Mucosa of stomach (tissue), 1 donor: ENCODE data around the gene FOXA1.

ENCODE experiments used
- H3K27me3 ChIP-seq: one replicate; pipeline ENCODE4 v1.7.0; 2013; ENCODE audit warnings: mild to moderate bottlenecking, low read length; ENCODE audit not compliant: control insufficient read depth, insufficient read depth
- H3K36me3 ChIP-seq: one replicate; pipeline ENCODE4 v1.7.0; 2013; ENCODE audit warnings: low read length; ENCODE audit not compliant: control insufficient read depth, insufficient read depth
- H3K4me1 ChIP-seq: one replicate; pipeline ENCODE4 v1.7.0; 2013; ENCODE audit warnings: mild to moderate bottlenecking, low read length; ENCODE audit not compliant: control insufficient read depth, insufficient read depth
- H3K4me3 ChIP-seq: one replicate; pipeline ENCODE4 v1.7.0; 2013; ENCODE audit warnings: low read length
- H3K9ac ChIP-seq: one replicate; pipeline ENCODE4 v1.7.0; 2013; ENCODE audit warnings: mild to moderate bottlenecking, low read length, moderate library complexity
- H3K9me3 ChIP-seq: one replicate; pipeline ENCODE4 v1.7.0; 2013; ENCODE audit warnings: mild to moderate bottlenecking, low read length, moderate library complexity; ENCODE audit not compliant: control insufficient read depth
- donor health status: Pancreatic carcinoma.

Gene FOXA1

DNA sequence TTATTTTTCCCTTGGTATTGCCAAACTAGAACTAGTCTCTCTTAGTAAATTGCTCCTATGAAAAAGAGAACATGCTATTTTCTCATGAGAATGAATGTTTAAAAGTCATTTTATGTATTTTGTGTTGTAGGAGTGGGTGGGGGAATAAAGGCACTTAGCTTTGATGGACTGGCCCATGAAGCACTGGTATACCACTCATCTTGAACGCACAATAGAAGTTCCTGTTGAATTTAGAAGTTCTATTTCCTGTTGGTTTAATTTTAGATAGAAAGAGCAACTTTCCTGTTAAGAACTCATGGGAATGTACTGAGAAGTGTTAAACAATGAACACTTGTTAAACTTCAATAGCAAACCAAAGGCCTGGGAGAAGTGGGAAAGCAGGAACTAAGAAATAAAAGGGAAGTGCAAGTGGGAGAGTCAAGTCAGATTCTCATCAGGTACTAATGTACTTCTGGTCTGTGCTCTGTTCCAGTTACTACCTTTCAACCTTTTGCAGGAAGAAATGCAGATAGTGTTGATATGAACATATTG is 23.5 kb upstream of the FOXA1 start:
- no peak overlapping the region for H3K4me3 ChIP-seq
- H3K9ac ChIP-seq = no peak overlapping the region
- no peaks in the 10 kb centered on the region for H3K4me1 ChIP-seq
- H3K36me3 ChIP-seq = no peaks in the 10 kb centered on the region
- no peaks in the 10 kb centered on the region for H3K27me3 ChIP-seq
- H3K9me3 ChIP-seq = no peaks in the 10 kb centered on the region

DNA sequence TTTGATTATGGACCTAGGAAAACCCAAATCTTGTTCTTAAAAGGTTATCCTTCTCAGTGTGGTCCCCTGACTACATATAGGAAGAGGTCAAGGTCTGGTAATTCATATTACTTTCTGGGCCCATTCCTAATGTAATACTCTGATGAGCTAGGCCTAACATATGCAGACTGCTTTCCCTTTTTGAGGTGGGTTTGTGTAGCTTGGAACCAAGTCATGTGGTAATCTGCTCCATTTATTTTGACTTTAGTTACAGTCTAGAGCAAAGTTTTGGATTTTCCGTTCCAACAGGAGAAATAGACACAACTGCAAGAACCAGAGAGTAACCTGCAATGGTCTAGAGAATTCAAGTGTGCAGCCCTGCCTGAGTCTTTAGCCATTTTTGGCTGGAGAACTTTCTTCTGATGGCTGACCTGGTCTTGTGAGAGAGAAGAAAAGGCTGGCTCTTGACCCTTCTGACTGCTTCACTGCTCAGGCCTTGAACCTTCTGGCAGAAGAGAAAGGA is 22.9 kb upstream of the FOXA1 start:
- no peaks in the 10 kb centered on the region for H3K9me3 ChIP-seq
- H3K36me3 ChIP-seq = no peaks in the 10 kb centered on the region
- H3K4me3 ChIP-seq = no peak overlapping the region
- no peaks in the 10 kb centered on the region for H3K27me3 ChIP-seq
- no peak overlapping the region for H3K9ac ChIP-seq
- no peaks in the 10 kb centered on the region for H3K4me1 ChIP-seq

GRCh38 chr14:37616853-37617252 is 21.8 kb upstream of the FOXA1 start:
- Histone ChIP-seq H3K4me1 (no peaks in the 10 kb centered on the region), H3K36me3 (no peaks in the 10 kb centered on the region), H3K9me3 (no peaks in the 10 kb centered on the region), H3K9ac (no peak overlapping the region), H3K27me3 (no peaks in the 10 kb centered on the region), H3K4me3 (no peak overlapping the region)

GRCh38 chr14:37615582-37616289 is 20.7 kb upstream of the FOXA1 start:
- H3K27me3 ChIP-seq = no peaks in the 10 kb centered on the region
- no peaks in the 10 kb centered on the region for H3K9me3 ChIP-seq
- no peak overlapping the region for H3K4me3 ChIP-seq
- H3K36me3 ChIP-seq = no peaks in the 10 kb centered on the region
- H3K9ac ChIP-seq = no peak overlapping the region
- no peaks in the 10 kb centered on the region for H3K4me1 ChIP-seq

DNA sequence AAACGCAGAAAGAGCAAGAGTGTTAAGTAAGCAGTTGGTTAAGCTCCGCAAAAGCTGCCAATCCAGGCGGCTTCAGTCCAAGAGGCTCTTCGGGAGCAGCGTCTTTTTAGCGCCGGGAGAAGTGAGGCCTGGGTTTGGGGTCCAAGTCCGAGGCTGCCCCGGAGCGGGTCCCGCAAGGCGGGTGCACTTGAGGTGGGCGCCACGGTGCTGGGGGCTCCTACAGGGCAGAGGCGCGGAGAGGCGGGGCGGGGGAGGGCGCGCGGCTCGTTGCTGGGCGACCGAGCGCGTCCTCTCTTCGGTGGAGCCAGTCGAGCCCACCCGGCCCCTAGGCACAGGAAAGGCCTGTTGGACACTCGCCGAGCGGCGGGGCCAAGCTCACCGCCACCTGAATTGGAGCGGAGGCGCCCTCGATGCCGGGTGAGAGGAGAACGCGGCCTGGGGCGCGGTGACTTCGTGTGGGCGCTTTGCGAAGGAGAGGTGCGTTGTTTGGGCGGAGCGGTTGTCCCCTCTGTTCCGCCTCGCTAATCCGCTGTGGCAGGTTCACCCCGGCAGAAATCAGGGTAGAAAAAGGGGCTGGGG is 16.0 kb upstream of the FOXA1 start:
- H3K4me3 ChIP-seq = no peak overlapping the region
- H3K9ac ChIP-seq = no peak overlapping the region
- no peaks in the 10 kb centered on the region for H3K4me1 ChIP-seq
- H3K9me3 ChIP-seq = no peaks in the 10 kb centered on the region
- no peaks in the 10 kb centered on the region for H3K36me3 ChIP-seq
- no peaks in the 10 kb centered on the region for H3K27me3 ChIP-seq

DNA sequence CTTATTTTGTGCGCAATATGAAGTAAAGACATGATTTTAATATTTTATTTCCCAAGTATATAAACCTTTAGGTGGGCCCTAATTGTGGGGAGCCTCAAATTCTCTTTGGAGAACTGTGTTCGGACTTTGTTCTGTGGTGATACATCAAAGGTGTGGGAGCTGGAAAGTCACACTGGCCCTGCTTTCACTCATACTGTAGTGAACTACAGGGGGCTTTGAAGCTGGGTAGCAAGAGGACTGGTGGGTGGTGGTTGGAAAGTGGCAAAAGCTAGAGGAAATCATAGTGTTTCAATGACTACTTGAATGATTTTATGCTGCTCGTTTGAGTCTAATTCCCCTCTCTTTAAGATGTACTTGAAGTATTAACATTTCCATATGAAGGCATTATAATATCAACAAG is 13.6 kb upstream of the FOXA1 start:
- no peak overlapping the region for H3K9ac ChIP-seq
- H3K27me3 ChIP-seq = no peaks in the 10 kb centered on the region
- no peaks in the 10 kb centered on the region for H3K36me3 ChIP-seq
- H3K9me3 ChIP-seq = no peaks in the 10 kb centered on the region
- no peaks in the 10 kb centered on the region for H3K4me1 ChIP-seq
- H3K4me3 ChIP-seq = no peak overlapping the region

DNA sequence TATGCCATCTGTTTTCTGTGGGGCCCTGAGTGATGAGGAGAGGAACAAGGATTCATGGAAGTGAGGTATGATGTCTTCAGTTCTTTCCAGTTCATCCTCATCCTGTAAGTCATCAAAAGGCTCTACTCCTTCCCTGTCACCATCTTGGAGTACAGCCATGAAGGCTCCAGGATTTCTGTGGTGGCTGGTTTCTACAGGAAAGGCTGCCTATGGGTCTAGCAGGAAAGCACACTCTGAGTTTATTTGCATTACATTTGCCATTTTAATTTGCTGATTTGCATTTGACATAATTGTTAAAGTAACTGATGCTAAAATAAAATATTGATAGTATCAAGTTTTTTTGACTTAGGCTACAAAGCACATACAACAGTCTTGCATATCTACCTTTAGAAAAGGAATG is 11.6 kb upstream of the FOXA1 start:
- peaks cover 2% of the 10 kb centered on the region for H3K27me3 ChIP-seq
- no peaks in the 10 kb centered on the region for H3K36me3 ChIP-seq
- no peak overlapping the region for H3K9ac ChIP-seq
- H3K4me3 ChIP-seq = no peak overlapping the region
- H3K9me3 ChIP-seq = no peaks in the 10 kb centered on the region
- peaks cover 6% of the 10 kb centered on the region for H3K4me1 ChIP-seq

GRCh38 chr14:37603688-37604251 is 8.7 kb upstream of the FOXA1 start:
- Histone ChIP-seq H3K9me3 (no peaks in the 10 kb centered on the region), H3K9ac (no peak overlapping the region), H3K36me3 (no peaks in the 10 kb centered on the region), H3K4me3 (no peak overlapping the region), H3K4me1 (peaks cover 6% of the 10 kb centered on the region), H3K27me3 (peaks cover 21% of the 10 kb centered on the region)

- Histone ChIP-seq H3K9me3 (no peaks in the 10 kb centered on the region), H3K4me1 (peaks cover 6% of the 10 kb centered on the region), H3K4me3 (no peak overlapping the region), H3K27me3 (peaks cover 31% of the 10 kb centered on the region), H3K9ac (no peak overlapping the region), H3K36me3 (no peaks in the 10 kb centered on the region)
Measured at GRCh38 chr14:37602605-37603453, 7.8 kb upstream of the FOXA1 start.

DNA sequence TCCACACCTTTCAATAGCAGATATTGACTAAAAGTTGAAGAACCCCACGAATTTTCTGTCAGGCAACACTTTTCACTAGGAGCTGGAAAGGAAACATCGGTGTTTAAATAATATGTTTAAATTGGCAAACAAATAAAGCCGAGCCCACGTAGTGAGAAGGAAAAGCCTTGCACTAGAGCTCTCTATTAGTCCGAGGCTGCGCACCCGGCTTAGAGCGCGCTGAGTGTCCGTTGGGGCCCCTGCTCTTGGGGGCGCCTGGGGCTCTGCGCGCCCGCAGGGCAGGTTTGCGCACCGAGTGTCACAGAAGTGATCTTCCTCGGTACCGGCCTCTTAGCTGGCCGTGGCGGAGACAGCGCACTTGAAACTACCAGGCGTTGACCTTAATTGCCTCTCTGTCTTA is 6.8 kb upstream of the FOXA1 start:
- Histone ChIP-seq H3K4me3 (no peak overlapping the region), H3K9ac (no peak overlapping the region), H3K36me3 (no peaks in the 10 kb centered on the region), H3K27me3 (peaks cover 35% of the 10 kb centered on the region), H3K4me1 (peaks cover 9% of the 10 kb centered on the region), H3K9me3 (no peaks in the 10 kb centered on the region)

- Histone ChIP-seq H3K27me3 (peaks cover 38% of the 10 kb centered on the region), H3K9me3 (no peaks in the 10 kb centered on the region), H3K9ac (no peak overlapping the region), H3K4me3 (no peak overlapping the region), H3K4me1 (peaks cover 9% of the 10 kb centered on the region), H3K36me3 (no peaks in the 10 kb centered on the region)
Measured at GRCh38 chr14:37600880-37601741, 6.1 kb upstream of the FOXA1 start.
